WTC11 (cell line): ENCODE data around the gene GPC6. TPM values are rescaled to one million over a fixed set of nuclear protein-coding genes. Genes with fewer than 3 reads are reported as not detected.
A peak's percentile ranks its signal among the peaks of the same experiment; 100 is the strongest.
"Not testable (repeated sequence)": the region's sequence is repeated elsewhere in the genome, so short reads cannot be mapped to it uniquely, and the experiment has no call there.

Source experiments
- ATAC-seq: fragments of 200-7000 bp; cut with Tn5 transposase; 2 replicates; pipeline ENCODE4 v1.10.0; 2021; ENCODE audit warnings: mild to moderate bottlenecking, moderate library complexity
- CTCF ChIA-PET: fragments of 300-600 bp; sonication (Branson Sonifier 250); formaldehyde crosslinking; loops from one replicate; lab custom pipeline; 2021; ENCODE audit warnings: antibody characterized with exemption; lab: Charles Lee
- POLR2A ChIA-PET: fragments of 350-600 bp; sonication (Branson Sonifier 250); formaldehyde crosslinking; loops from one replicate; lab custom pipeline; 2021; ENCODE audit warnings: antibody characterized with exemption; lab: Charles Lee
- DNase-seq: peaks from one replicate; pipeline ENCODE4 v3.0.0; 2021; ENCODE audit warnings: low spot score
- H3K27ac Mint-ChIP-seq: 2 replicates; pipeline ENCODE4 v1.8.0; 2021; ENCODE audit warnings: mixed read lengths
- H3K27me3 Mint-ChIP-seq: 2 replicates; pipeline ENCODE4 v1.8.0; 2021; ENCODE audit warnings: low read depth, mild to moderate bottlenecking, moderate library complexity, mixed read lengths
- H3K36me3 Mint-ChIP-seq: 2 replicates; pipeline ENCODE4 v1.8.0; 2021; ENCODE audit warnings: mixed read lengths
- H3K4me1 Mint-ChIP-seq: 2 replicates; pipeline ENCODE4 v1.8.0; 2022; ENCODE audit warnings: mixed read lengths
- H3K4me3 Mint-ChIP-seq: 2 replicates; pipeline ENCODE4 v1.8.0; 2021; ENCODE audit warnings: mild to moderate bottlenecking, moderate library complexity, mixed read lengths
- H3K9me3 Mint-ChIP-seq: 2 replicates; pipeline ENCODE4 v1.8.0; 2021; ENCODE audit warnings: mixed read lengths
- ESRRA ChIP-seq: sonication (generic); formaldehyde crosslinking; IDR thresholded peaks from 2 replicates; pipeline ENCODE4 v1.8.1; 2022; ENCODE audit warnings: mild to moderate bottlenecking, missing genetic modification reagents, borderline replicate concordance
- GTF2I ChIP-seq: fragments of 250-450 bp; sonication (Bioruptor Pico); conservative IDR thresholded peaks from 2 replicates; pipeline ENCODE4 v1.4.0; 2021; ENCODE audit warnings: mild to moderate bottlenecking
- HMGA2 ChIP-seq: fragments of 250-450 bp; sonication (Bioruptor Pico); IDR thresholded peaks from 2 replicates; pipeline ENCODE4 v1.4.0; 2021; ENCODE audit warnings: mild to moderate bottlenecking, moderate library complexity
- RORB ChIP-seq: fragments of 250-450 bp; sonication (Bioruptor Pico); IDR thresholded peaks from 2 replicates; pipeline ENCODE4 v1.9.0; 2021; ENCODE audit warnings: mild to moderate bottlenecking
- TEAD1 ChIP-seq: sonication (generic); formaldehyde crosslinking; IDR thresholded peaks from 2 replicates; pipeline ENCODE4 v1.8.0; 2022; ENCODE audit warnings: mild to moderate bottlenecking, missing genetic modification reagents
- TP53 ChIP-seq: sonication (generic); formaldehyde crosslinking; IDR thresholded peaks from 2 replicates; pipeline ENCODE4 v1.8.1; 2023; ENCODE audit warnings: mild to moderate bottlenecking, missing genetic modification reagents
- ZNF121 ChIP-seq: sonication (generic); formaldehyde crosslinking; IDR thresholded peaks from 2 replicates; pipeline ENCODE4 v1.8.0; 2023; ENCODE audit warnings: missing genetic modification reagents
- total RNA-seq: library from RNA; stranded (reverse); gene quantifications from 3 replicates; pipeline ENCODE4 v1.2.3, GENCODE V29; 2021
- TF ChIP-seq, protein P1 (sequence below): sonication (generic); formaldehyde crosslinking; IDR thresholded peaks from 2 replicates; pipeline ENCODE4 v1.8.1; 2023; ENCODE audit warnings: mild to moderate bottlenecking, missing genetic modification reagents
- TF ChIP-seq, protein P2 (sequence below): sonication (generic); formaldehyde crosslinking; IDR thresholded peaks from 2 replicates; pipeline ENCODE4 v1.8.0; 2022; ENCODE audit warnings: mild to moderate bottlenecking, missing genetic modification reagents
- TF ChIP-seq, protein P3 (sequence below): sonication (generic); formaldehyde crosslinking; IDR thresholded peaks from 2 replicates; pipeline ENCODE4 v1.8.1; 2023; ENCODE audit warnings: mild to moderate bottlenecking, missing genetic modification reagents, borderline replicate concordance
- TF ChIP-seq, protein P4 (sequence below): fragments of 250-450 bp; sonication (Bioruptor Pico); IDR thresholded peaks from 2 replicates; pipeline ENCODE4 v1.9.0; 2021; ENCODE audit warnings: moderate library complexity, mild to moderate bottlenecking, inconsistent platforms, borderline replicate concordance
- TF ChIP-seq, protein P5 (sequence below): sonication (generic); formaldehyde crosslinking; conservative IDR thresholded peaks from 2 replicates; pipeline ENCODE4 v1.8.1; 2022; ENCODE audit warnings: mild to moderate bottlenecking, missing genetic modification reagents

Gene GPC6
- total RNA-seq, 1 experiment from 2014 or later, result 19.5 TPM

DNA sequence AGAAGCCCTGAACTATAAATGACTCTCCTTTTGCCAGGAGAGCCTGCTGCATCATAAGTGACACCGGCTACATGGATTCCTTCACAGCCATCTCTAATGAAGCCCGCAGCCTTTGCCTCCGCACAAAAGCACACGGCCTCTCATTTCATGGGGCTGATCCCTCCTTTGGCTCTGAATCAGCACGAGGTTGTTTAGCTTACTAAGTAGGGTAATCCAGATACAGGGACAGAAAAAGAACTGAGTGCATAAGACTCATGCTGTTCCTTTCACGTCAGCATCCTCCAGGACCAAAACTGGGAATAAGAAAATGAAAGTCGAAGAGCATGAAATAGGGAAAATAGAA, 1116.6 kb downstream of the GPC6 start:
- ATAC-seq, result 0 out of 2 replicates have a peak, but pooled peaks have one; percentile 10
- TF ChIP-seq RORB (CRISPR knock-in tag), result no peak
- TF ChIP-seq HMGA2 (CRISPR knock-in tag), result no peak
- no peak for TF ChIP-seq TEAD1
- no peak for TF ChIP-seq TP53 (CRISPR knock-in tag)
- no peak for TF ChIP-seq ESRRA (CRISPR knock-in tag)
- TF ChIP-seq, protein P1, sequence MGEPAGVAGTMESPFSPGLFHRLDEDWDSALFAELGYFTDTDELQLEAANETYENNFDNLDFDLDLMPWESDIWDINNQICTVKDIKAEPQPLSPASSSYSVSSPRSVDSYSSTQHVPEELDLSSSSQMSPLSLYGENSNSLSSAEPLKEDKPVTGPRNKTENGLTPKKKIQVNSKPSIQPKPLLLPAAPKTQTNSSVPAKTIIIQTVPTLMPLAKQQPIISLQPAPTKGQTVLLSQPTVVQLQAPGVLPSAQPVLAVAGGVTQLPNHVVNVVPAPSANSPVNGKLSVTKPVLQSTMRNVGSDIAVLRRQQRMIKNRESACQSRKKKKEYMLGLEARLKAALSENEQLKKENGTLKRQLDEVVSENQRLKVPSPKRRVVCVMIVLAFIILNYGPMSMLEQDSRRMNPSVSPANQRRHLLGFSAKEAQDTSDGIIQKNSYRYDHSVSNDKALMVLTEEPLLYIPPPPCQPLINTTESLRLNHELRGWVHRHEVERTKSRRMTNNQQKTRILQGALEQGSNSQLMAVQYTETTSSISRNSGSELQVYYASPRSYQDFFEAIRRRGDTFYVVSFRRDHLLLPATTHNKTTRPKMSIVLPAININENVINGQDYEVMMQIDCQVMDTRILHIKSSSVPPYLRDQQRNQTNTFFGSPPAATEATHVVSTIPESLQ (CRISPR knock-in tag), result no peak
- TF ChIP-seq, protein P2, sequence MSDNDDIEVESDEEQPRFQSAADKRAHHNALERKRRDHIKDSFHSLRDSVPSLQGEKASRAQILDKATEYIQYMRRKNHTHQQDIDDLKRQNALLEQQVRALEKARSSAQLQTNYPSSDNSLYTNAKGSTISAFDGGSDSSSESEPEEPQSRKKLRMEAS (CRISPR knock-in tag), result no peak
- TF ChIP-seq, all 79 proteins: peak for 0
- no peak for DNase-seq
- ChIA-PET POLR2A (no interaction called here), CTCF (interaction anchor here (0.8 kb wide), 1 partner anchor 1099 kb away, joined by 3 read pairs; no protein-coding TSS in a partner anchor)
- no peaks in the 10 kb centered on the region for H3K36me3 Mint-ChIP-seq
- H3K9me3 Mint-ChIP-seq, result no peaks in the 10 kb centered on the region
- no peak overlapping the region for H3K4me3 Mint-ChIP-seq
- peaks cover 15% of the 10 kb centered on the region for H3K27me3 Mint-ChIP-seq
- H3K4me1 Mint-ChIP-seq, result peaks cover 28% of the 10 kb centered on the region
- H3K27ac Mint-ChIP-seq, result peak overlapping the region; percentile 13; the same call in 1 of the 2 replicates

DNA sequence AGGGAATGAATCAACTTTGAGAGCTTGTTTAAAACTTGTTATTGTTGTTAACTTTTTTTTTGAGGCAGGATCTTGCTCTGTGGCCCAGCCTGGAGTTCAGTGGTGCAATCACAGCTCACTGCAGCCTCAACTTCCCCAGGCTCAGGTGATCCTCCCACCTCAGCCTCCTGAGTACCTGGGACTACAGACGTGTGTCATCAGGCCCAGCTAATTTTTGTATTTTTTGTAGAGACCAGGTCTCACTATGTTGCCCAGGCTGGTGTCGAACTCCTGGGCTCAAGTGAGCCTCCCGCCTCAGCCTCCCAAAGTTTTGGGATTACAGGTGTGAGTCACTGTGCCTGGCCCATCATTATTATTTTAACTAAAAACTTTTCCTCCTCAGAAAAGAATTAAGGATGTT, 1117.1 kb downstream of the GPC6 start:
- DNase-seq, H3K36me3 Mint-ChIP-seq, H3K4me3 Mint-ChIP-seq, POLR2A ChIA-PET, H3K9me3 Mint-ChIP-seq: not testable (repeated sequence)
- peaks cover 15% of the 10 kb centered on the region; the same call in 1 of the 2 replicates for H3K27me3 Mint-ChIP-seq
- H3K27ac Mint-ChIP-seq, result peak overlapping the region; percentile 13; the same call in 1 of the 2 replicates
- H3K4me1 Mint-ChIP-seq, result peaks cover 32% of the 10 kb centered on the region
- peak; percentile 9; the same call in 1 of the 2 replicates for ATAC-seq
- CTCF ChIA-PET, result interaction anchor here (0.8 kb wide), 1 partner anchor 1100 kb away, joined by 3 read pairs; no protein-coding TSS in a partner anchor
- peak; percentile 98 for TF ChIP-seq ZNF121 (CRISPR knock-in tag)
- peak; percentile 88 for TF ChIP-seq GTF2I (CRISPR knock-in tag)

DNA sequence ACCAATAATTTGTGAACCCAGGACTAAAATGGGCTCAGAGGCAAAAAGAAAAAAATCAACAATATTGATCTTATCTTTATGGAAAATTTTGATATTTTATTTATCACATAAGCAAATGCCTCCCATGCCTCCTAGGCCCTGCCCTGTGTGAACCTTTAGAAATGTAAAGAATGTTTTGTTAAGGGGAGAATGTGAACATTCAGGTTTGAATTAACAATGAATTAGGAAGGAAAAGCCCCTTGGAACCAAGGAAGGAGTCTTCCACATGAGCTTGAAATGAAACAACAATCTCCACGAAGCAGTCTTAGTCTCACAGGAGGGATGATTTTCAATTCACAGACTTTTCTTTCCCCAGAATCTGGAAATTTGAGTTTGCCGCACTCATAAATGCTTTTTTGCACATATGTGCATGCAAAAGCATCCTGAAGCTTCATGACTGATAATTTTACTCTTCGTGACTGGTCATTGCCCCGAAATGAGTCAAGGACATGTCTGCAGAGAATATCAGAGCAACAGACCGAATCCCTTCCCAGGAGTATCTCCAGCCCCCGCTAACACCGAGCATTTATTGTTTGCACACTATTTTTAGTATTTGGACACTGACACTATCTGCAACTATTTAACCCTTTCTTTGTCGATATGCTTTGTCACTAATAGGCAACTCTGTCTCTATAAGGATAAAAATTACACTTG, 1117.7 kb downstream of the GPC6 start:
- Mint-ChIP-seq H3K4me3 (peak overlapping the region; percentile 28), H3K27me3 (peaks cover 15% of the 10 kb centered on the region; the same call in 1 of the 2 replicates), H3K9me3 (no peaks in the 10 kb centered on the region), H3K27ac (peak overlapping the region; percentile 72), H3K36me3 (no peaks in the 10 kb centered on the region), H3K4me1 (peaks cover 34% of the 10 kb centered on the region)
- peak; percentile 87 for ATAC-seq
- TF ChIP-seq, protein P3, sequence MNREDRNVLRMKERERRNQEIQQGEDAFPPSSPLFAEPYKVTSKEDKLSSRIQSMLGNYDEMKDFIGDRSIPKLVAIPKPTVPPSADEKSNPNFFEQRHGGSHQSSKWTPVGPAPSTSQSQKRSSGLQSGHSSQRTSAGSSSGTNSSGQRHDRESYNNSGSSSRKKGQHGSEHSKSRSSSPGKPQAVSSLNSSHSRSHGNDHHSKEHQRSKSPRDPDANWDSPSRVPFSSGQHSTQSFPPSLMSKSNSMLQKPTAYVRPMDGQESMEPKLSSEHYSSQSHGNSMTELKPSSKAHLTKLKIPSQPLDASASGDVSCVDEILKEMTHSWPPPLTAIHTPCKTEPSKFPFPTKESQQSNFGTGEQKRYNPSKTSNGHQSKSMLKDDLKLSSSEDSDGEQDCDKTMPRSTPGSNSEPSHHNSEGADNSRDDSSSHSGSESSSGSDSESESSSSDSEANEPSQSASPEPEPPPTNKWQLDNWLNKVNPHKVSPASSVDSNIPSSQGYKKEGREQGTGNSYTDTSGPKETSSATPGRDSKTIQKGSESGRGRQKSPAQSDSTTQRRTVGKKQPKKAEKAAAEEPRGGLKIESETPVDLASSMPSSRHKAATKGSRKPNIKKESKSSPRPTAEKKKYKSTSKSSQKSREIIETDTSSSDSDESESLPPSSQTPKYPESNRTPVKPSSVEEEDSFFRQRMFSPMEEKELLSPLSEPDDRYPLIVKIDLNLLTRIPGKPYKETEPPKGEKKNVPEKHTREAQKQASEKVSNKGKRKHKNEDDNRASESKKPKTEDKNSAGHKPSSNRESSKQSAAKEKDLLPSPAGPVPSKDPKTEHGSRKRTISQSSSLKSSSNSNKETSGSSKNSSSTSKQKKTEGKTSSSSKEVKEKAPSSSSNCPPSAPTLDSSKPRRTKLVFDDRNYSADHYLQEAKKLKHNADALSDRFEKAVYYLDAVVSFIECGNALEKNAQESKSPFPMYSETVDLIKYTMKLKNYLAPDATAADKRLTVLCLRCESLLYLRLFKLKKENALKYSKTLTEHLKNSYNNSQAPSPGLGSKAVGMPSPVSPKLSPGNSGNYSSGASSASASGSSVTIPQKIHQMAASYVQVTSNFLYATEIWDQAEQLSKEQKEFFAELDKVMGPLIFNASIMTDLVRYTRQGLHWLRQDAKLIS (CRISPR knock-in tag), result no peak
- 0 out of 2 replicates have a peak, but pooled peaks have one; percentile 27 for TF ChIP-seq TEAD1
- TF ChIP-seq, protein P4, sequence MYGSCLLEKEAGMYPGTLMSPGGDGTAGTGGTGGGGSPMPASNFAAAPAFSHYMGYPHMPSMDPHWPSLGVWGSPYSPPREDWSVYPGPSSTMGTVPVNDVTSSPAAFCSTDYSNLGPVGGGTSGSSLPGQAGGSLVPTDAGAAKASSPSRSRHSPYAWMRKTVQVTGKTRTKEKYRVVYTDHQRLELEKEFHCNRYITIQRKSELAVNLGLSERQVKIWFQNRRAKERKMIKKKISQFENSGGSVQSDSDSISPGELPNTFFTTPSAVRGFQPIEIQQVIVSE (CRISPR knock-in tag), result no peak
- TF ChIP-seq, protein P5, sequence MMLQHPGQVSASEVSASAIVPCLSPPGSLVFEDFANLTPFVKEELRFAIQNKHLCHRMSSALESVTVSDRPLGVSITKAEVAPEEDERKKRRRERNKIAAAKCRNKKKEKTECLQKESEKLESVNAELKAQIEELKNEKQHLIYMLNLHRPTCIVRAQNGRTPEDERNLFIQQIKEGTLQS (CRISPR knock-in tag), result no peak
- DNase-seq, result no peak
- CTCF ChIA-PET, result interaction anchor here (0.8 to 1.6 kb wide), 2 partner anchors 41 to 1101 kb away, joined by 3 to 5 read pairs; no protein-coding TSS in a partner anchor
- POLR2A ChIA-PET, result no interaction called here
